Astrocyte (in vitro differentiated cells and primary cell): ENCODE results near the gene MDM1. TPM values are rescaled to one million over a fixed set of nuclear protein-coding genes. Genes with fewer than 3 reads are reported as not detected.

Experiments
- DNase-seq: peaks from one replicate; pipeline ENCODE4 v3.0.0-alpha.2; 2010; ENCODE audit warnings: low read depth
- FAIRE-seq: peaks from 2 replicates; lab custom pipeline; 2011; peaks lifted over from hg19 to GRCh38; lab: Jason Lieb, UNC
- H2AFZ ChIP-seq: 2 replicates; pipeline ENCODE4 v1.6.0; 2012; ENCODE audit warnings: low read depth, low read length, inconsistent platforms
- H3K27ac ChIP-seq: 2 replicates; pipeline ENCODE4 v1.5.1; 2011; ENCODE audit warnings: low read depth, low read length, inconsistent platforms
- H3K27me3 ChIP-seq: 2 replicates; pipeline ENCODE4 v1.6.0; 2011; ENCODE audit warnings: low read length, inconsistent platforms; ENCODE audit not compliant: insufficient read depth
- H3K36me3 ChIP-seq: 2 replicates; pipeline ENCODE4 v1.5.1; 2011; ENCODE audit warnings: low read length, inconsistent platforms; ENCODE audit not compliant: insufficient read depth
- H3K4me1 ChIP-seq: 2 replicates; pipeline ENCODE4 v1.5.1; 2011; ENCODE audit warnings: low read length, inconsistent platforms; ENCODE audit not compliant: insufficient read depth
- H3K4me2 ChIP-seq: 2 replicates; pipeline ENCODE4 v1.6.0; 2012; ENCODE audit warnings: low read length, inconsistent platforms
- H3K4me3 ChIP-seq: 2 replicates; pipeline ENCODE4 v1.5.1; 2011; ENCODE audit warnings: low read depth, mild to moderate bottlenecking, low read length, inconsistent platforms; ENCODE audit not compliant: insufficient read depth
- H3K79me2 ChIP-seq: 2 replicates; pipeline ENCODE4 v1.6.0; 2012; ENCODE audit warnings: mild to moderate bottlenecking, low read length, inconsistent platforms; ENCODE audit not compliant: insufficient read depth
- H3K9ac ChIP-seq: 2 replicates; pipeline ENCODE4 v1.6.0; 2012; ENCODE audit warnings: mild to moderate bottlenecking, low read length, inconsistent platforms
- H3K9me3 ChIP-seq: 2 replicates; pipeline ENCODE4 v1.5.1; 2012; ENCODE audit warnings: low read depth, mild to moderate bottlenecking, low read length, inconsistent platforms; ENCODE audit not compliant: insufficient read depth
- H4K20me1 ChIP-seq: 2 replicates; pipeline ENCODE4 v1.6.0; 2012; ENCODE audit warnings: low read length, inconsistent platforms; ENCODE audit not compliant: insufficient read depth
- H3K27ac Mint-ChIP-seq: one replicate; pipeline ENCODE4 v1.8.0; 2021; ENCODE audit warnings: mild to moderate bottlenecking, mixed read lengths; ENCODE audit not compliant: unreplicated experiment
- H3K27me3 Mint-ChIP-seq: one replicate; pipeline ENCODE4 v1.8.0; 2021; ENCODE audit warnings: low read depth, mixed read lengths; ENCODE audit not compliant: unreplicated experiment
- H3K36me3 Mint-ChIP-seq: one replicate; pipeline ENCODE4 v1.8.0; 2021; ENCODE audit warnings: low read depth, mixed read lengths; ENCODE audit not compliant: unreplicated experiment
- H3K4me1 Mint-ChIP-seq: one replicate; pipeline ENCODE4 v1.8.0; 2021; ENCODE audit warnings: low read depth, mixed read lengths; ENCODE audit not compliant: unreplicated experiment
- H3K4me3 Mint-ChIP-seq: one replicate; pipeline ENCODE4 v1.8.0; 2021; ENCODE audit warnings: mild to moderate bottlenecking, moderate library complexity, mixed read lengths; ENCODE audit not compliant: unreplicated experiment
- H3K9me3 Mint-ChIP-seq: one replicate; pipeline ENCODE4 v1.8.0; 2021; ENCODE audit warnings: mild to moderate bottlenecking, mixed read lengths; ENCODE audit not compliant: unreplicated experiment
- CTCF ChIP-seq: IDR thresholded peaks from 2 replicates; pipeline ENCODE4 v1.5.1; 2011; ENCODE audit warnings: low read depth, mild to moderate bottlenecking, inconsistent platforms, low read length, moderate library complexity; ENCODE audit not compliant: insufficient read depth
- EZH2 ChIP-seq: IDR thresholded peaks from 2 replicates; pipeline ENCODE4 v1.6.1; 2012; ENCODE audit warnings: mild to moderate bottlenecking, low read length, inconsistent platforms; ENCODE audit not compliant: insufficient read depth
- total RNA-seq: library from RNA; stranded (reverse); gene quantifications from 2 replicates; pipeline ENCODE4 v1.2.1, GENCODE V29; 2021

MDM1 gene
- total RNA-seq, 1 donor from 2014 or later: 10.8 TPM

- Histone ChIP-seq H3K4me3 (no peak overlapping the region), H3K9me3 (no peaks in the 10 kb centered on the region), H2AFZ (no peak overlapping the region), H3K79me2 (no peaks in the 10 kb centered on the region), H3K27ac (no peak overlapping the region), H3K36me3 (no peaks in the 10 kb centered on the region), H3K4me2 (no peak overlapping the region), H3K27me3 (no peaks in the 10 kb centered on the region), H4K20me1 (no peaks in the 10 kb centered on the region), H3K4me1 (peaks cover 10% of the 10 kb centered on the region), H3K9ac (no peak overlapping the region)
- H3K36me3 Mint-ChIP-seq: no peaks in the 10 kb centered on the region
- TF ChIP-seq CTCF (no peak), EZH2 (no peak)
- no peak overlapping the region for H3K4me3 Mint-ChIP-seq
- H3K27ac Mint-ChIP-seq: no peak overlapping the region
- peaks cover 3% of the 10 kb centered on the region for H3K27me3 Mint-ChIP-seq
- H3K9me3 Mint-ChIP-seq: peaks cover 2% of the 10 kb centered on the region
- FAIRE-seq (no peak), DNase-seq (no peak)
- peaks cover 11% of the 10 kb centered on the region for H3K4me1 Mint-ChIP-seq
Measured at GRCh38 chr12:68367116-68367515, 35.0 kb upstream of the MDM1 start.

GRCh38 chr12:68364893-68365725, 32.9 kb upstream of the MDM1 start:
- peak; percentile 55 for FAIRE-seq

More at GRCh38 chr12:68364893-68365725, 32.9 kb upstream of the MDM1 start:
- H4K20me1 ChIP-seq: no peaks in the 10 kb centered on the region
- no peak for TF ChIP-seq EZH2
- no peak for TF ChIP-seq CTCF
- Mint-ChIP-seq H3K36me3 (no peaks in the 10 kb centered on the region), H3K4me1 (peaks cover 11% of the 10 kb centered on the region), H3K4me3 (peak overlapping the region; percentile 15), H3K9me3 (no peaks in the 10 kb centered on the region), H3K27me3 (peaks cover 2% of the 10 kb centered on the region), H3K27ac (peak overlapping the region; percentile 85)
- H3K27ac ChIP-seq: peak overlapping the region; percentile 82
- H3K27me3 ChIP-seq: no peaks in the 10 kb centered on the region
- peak; percentile 98 for DNase-seq
- H3K36me3 ChIP-seq: no peaks in the 10 kb centered on the region
- H3K79me2 ChIP-seq: no peaks in the 10 kb centered on the region
- H3K4me3 ChIP-seq: peak overlapping the region; percentile 48
- no peaks in the 10 kb centered on the region for H3K9me3 ChIP-seq
- peak overlapping the region; percentile 97 for H2AFZ ChIP-seq
- H3K9ac ChIP-seq: peak overlapping the region; percentile 77
- peak overlapping the region; percentile 81 for H3K4me2 ChIP-seq
- H3K4me1 ChIP-seq: peaks cover 10% of the 10 kb centered on the region
